ENCODE measurements around the gene EXOSC10.

- no peak for TF ChIP-seq POLR2A (IDR thresholded peaks at IDR 0.05)
- no peak for TF ChIP-seq CTCF (IDR thresholded peaks at IDR 0.05)
These were observed 72.4 kb downstream of the EXOSC10 start for GRCh38 chr1:11027316-11027715.
